D721Med (cell line): Measurements from ENCODE around the gene ZPLD1.

Experiments used
- DNase-seq: peaks from one replicate; pipeline ENCODE4 v3.0.0; 2011; ENCODE audit warnings: low spot score; ENCODE audit not compliant: insufficient read length
- FAIRE-seq: peaks from 2 replicates; lab custom pipeline; 2011; peaks lifted over from hg19 to GRCh38; lab: Jason Lieb, UNC
- CTCF ChIP-seq: IDR thresholded peaks from 2 replicates; pipeline ENCODE4 v1.5.1; 2012; ENCODE audit warnings: mild to moderate bottlenecking, control low read depth; ENCODE audit not compliant: insufficient read depth; ENCODE audit errors: missing control alignments

ZPLD1 gene

GRCh38 chr3:102484363-102484762, 49.5 kb downstream of the ZPLD1 start:
- DNase-seq (no peak), FAIRE-seq (no peak)
- TF ChIP-seq CTCF, result no peak

GRCh38 chr3:102485701-102486100, 50.9 kb downstream of the ZPLD1 start:
- TF ChIP-seq CTCF, result no peak
- DNase-seq, result no peak
- no peak for FAIRE-seq

- FAIRE-seq, result no peak
- no peak for DNase-seq
- TF ChIP-seq CTCF, result no peak
These were observed 53.5 kb downstream of the ZPLD1 start for GRCh38 chr3:102488331-102488730.

GRCh38 chr3:102492300-102492699, 57.5 kb downstream of the ZPLD1 start:
- no peak for FAIRE-seq
- TF ChIP-seq CTCF, result no peak
- no peak for DNase-seq

GRCh38 chr3:102497571-102497970, 62.8 kb downstream of the ZPLD1 start:
- FAIRE-seq, result no peak
- no peak for DNase-seq
- no peak for TF ChIP-seq CTCF

GRCh38 chr3:102505542-102505941, 70.7 kb downstream of the ZPLD1 start:
- FAIRE-seq (no peak), DNase-seq (no peak)
- no peak for TF ChIP-seq CTCF

- no peak for DNase-seq
- TF ChIP-seq CTCF, result no peak
These were observed 75.8 kb downstream of the ZPLD1 start for GRCh38 chr3:102510663-102511062.

More at GRCh38 chr3:102510663-102511062, 75.8 kb downstream of the ZPLD1 start:
- no peak for FAIRE-seq
